Retina (tissue), 1 donor: ENCODE measurements around the gene GLG1.
"Not testable (repeated sequence)": the region's sequence is repeated elsewhere in the genome, so short reads cannot be mapped to it uniquely, and the experiment has no call there.

ENCODE experiments used
- DNase-seq: peaks from one replicate; pipeline ENCODE4 v3.0.0-alpha.2; 2016

Gene GLG1

GRCh38 chr16:74431516-74431915 lies 175.4 kb downstream of the GLG1 start:
- DNase-seq, result no peak

GRCh38 chr16:74430036-74430712 lies 176.7 kb downstream of the GLG1 start:
- DNase-seq, result peak; percentile 67

- DNase-seq, result not testable (repeated sequence)
Measured at GRCh38 chr16:74428493-74428892, 178.4 kb downstream of the GLG1 start.

- not testable (repeated sequence) for DNase-seq
Measured at GRCh38 chr16:74425751-74426150, 181.2 kb downstream of the GLG1 start.

- not testable (repeated sequence) for DNase-seq
Measured at GRCh38 chr16:74423721-74424120, 183.2 kb downstream of the GLG1 start.

- DNase-seq, result peak; percentile 24
Measured at GRCh38 chr16:74422086-74422485, 184.8 kb downstream of the GLG1 start.

GRCh38 chr16:74421482-74421785 lies 185.5 kb downstream of the GLG1 start:
- not testable (repeated sequence) for DNase-seq

GRCh38 chr16:74420612-74421481 lies 186.1 kb downstream of the GLG1 start, which contains the start of gene CLEC18B:
CLEC18B (minus strand) TSS chr16:74421478; CDS start chr16:74421270, 208 bp downstream.
- peak; percentile 81 for DNase-seq

GRCh38 chr16:74419811-74420210 lies 187.1 kb downstream of the GLG1 start:
- not testable (repeated sequence) for DNase-seq

- DNase-seq, result not testable (repeated sequence)
Measured at GRCh38 chr16:74417897-74418296, 189.0 kb downstream of the GLG1 start.

- not testable (repeated sequence) for DNase-seq
Measured at GRCh38 chr16:74413920-74414319, 193.0 kb downstream of the GLG1 start.

GRCh38 chr16:74413485-74413884 lies 193.4 kb downstream of the GLG1 start:
- DNase-seq, result not testable (repeated sequence)

- DNase-seq, result not testable (repeated sequence)
Measured at GRCh38 chr16:74412775-74413390, 194.0 kb downstream of the GLG1 start.

GRCh38 chr16:74412138-74412774 lies 194.7 kb downstream of the GLG1 start:
- DNase-seq, result not testable (repeated sequence)

- DNase-seq, result not testable (repeated sequence)
Measured at GRCh38 chr16:74410981-74411380, 195.9 kb downstream of the GLG1 start.

GRCh38 chr16:74410057-74410957 lies 196.6 kb downstream of the GLG1 start:
- not testable (repeated sequence) for DNase-seq

GRCh38 chr16:74409185-74409981 lies 197.5 kb downstream of the GLG1 start:
- DNase-seq, result not testable (repeated sequence)

- peak; percentile 85 for DNase-seq
Measured at GRCh38 chr16:74407362-74407705, 199.6 kb downstream of the GLG1 start.

GRCh38 chr16:74406600-74407361 lies 200.1 kb downstream of the GLG1 start:
- not testable (repeated sequence) for DNase-seq
